Fibroblast of peridontal ligament (primary cell): ENCODE data around the gene ITK.
"Not testable (repeated sequence)": the region's sequence is repeated elsewhere in the genome, so short reads cannot be mapped to it uniquely, and the experiment has no call there.

Experiments
- DNase-seq: peaks from one replicate; pipeline ENCODE4 v3.0.0-alpha.2; 2010; ENCODE audit errors: extremely low read depth

ITK gene

DNA sequence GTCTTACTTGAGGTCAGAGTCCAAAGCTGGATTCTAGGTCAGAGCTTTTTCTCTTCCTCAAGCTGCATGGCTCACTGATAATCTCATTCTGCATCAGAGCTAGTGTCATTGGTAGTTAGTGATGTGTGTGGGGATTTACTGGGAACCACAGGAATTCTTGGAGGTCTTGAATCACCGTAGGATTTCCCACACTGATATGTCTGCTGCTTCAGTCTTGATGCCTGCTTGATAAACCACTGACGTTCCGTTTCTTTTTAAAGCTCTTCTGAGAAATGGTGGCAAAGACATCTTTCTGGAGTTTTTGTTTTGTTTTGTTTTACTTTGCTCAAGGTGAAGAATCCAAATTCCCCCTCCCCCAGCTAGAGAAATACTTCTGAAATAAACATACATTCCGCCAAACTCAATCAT lies 13.4 kb upstream of the ITK start:
- peak; percentile 61 for DNase-seq

DNA sequence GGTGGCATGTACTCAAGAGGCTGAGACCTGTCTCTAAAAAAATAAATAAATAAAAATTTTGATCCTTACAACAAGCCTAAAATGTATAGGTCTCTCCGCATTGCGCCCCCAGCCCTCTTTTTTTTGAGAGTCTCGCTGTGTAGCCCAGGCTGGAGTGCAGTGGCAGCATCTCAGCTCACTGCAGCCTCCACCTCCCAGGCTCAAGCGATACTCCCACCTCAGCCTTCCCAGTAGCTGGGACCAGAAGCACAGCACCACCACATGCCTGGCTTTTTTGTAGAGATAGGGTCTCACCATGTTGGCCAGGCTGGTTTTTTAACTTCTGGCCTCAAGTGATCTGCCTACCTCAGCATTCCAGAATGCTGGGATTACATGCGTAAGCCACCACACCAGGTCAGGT lies 12.4 kb upstream of the ITK start:
- no peak for DNase-seq

DNA sequence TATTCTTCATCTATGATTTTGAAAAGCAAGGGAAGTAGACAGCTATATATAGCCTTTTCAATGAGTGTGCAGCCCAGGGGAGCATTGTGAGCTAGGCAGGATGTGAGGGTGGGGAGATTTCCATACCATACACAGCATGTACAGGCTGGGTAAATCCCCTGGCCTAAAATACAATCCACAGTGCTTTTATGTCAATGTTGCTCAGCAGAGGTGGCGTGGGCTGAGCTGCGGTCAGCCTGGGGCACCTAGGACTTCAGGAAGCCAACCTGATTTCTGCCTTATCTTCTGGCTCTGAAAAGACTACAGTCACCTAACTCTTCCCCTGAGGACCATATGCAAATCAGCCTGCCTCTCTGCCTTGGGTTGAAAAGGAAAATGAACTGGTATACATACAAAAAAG lies 8.2 kb upstream of the ITK start:
- DNase-seq: no peak

DNA sequence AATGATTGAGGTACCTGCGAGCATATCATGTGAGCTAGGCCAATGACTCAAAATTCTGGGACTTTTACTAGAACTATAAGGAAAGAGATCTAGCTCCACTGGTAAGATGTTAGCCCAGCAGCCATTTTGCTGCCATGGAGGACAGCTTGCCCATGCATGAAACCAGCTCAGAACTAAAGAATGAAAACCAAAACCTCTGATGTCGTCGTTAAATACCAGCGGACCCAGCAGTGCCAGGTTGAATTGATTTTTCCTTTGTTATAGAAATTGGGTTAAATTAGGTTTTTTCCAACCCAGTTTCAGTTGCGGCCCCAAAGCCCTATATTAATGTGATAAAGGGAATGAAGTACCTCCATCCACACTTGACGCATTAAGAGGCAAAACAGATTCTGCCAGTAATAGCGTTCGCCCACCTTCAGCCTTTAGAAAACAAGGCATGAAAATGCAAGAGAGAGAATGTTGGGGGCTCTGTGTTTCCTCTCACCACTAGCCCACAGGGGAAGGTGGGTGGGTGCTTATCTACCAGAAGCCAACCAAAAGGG lies 5.5 kb upstream of the ITK start:
- no peak for DNase-seq

DNA sequence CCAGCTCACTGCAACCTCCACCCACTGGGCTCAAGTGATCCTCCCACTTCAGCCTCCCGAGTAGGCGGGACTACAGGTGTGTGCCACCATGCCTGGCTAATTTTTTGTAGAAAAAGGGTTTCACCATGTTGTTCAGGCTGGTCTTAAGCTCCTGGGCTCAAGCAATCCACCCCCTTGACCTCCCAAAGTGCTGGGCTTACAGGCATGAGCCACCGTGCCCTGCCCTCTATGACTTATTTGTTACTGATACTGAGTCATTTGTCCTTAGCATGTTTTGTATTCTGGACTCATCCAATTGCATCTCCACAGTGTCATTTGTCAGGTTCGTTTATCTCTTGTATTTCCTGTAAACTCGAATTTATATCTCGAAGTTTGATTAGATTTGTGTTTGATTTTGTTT lies 2.7 kb upstream of the ITK start:
- DNase-seq: no peak

DNA sequence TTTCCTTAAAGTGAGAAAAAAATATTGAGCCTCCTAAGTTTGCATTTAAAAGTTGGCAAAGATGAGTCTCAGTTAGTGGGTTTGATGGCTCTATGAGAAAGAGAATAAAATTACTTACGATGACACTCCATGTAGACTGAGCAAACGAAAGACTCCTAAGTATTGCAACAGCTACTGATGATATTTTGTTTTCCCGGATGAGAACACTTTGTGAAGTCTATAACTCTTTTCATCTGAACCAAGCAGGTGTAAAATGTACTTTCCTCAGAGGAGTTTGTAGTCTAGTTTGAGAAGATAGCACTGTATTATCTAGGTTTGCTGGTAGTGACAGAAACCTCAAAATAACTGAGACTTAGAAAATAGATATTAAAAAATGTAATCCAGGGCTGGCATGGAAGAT lies 1.7 kb upstream of the ITK start:
- DNase-seq: no peak

DNA sequence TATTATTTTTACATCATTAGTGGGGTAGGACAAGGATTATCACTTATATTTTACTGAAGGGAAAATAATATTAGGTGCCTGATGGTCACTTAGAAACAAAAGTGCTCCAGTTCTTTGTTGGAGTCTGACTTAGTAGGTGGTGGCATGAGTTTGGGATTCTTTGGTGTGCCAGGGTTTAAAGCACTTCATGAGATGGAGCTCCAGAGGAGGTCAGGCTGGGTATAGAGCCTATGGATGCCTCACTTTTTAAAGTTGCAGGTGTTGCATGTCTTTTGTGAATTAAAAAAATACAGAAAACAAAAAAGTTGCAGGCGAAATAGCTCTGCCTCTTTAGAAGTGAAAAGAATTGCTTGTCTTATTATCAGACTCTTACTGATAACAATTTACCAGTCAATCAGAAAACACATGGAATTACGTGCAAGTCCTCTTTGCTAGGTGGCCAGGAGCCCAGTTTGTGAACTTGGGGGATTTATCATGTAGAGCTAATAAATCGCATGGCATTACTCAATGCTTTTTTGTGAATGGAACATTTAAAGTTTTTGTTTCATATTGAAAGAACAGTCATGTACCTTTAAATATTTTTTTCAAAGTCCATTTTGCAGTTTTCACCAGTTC lies 1.6 kb downstream of the ITK start:
- no peak for DNase-seq

DNA sequence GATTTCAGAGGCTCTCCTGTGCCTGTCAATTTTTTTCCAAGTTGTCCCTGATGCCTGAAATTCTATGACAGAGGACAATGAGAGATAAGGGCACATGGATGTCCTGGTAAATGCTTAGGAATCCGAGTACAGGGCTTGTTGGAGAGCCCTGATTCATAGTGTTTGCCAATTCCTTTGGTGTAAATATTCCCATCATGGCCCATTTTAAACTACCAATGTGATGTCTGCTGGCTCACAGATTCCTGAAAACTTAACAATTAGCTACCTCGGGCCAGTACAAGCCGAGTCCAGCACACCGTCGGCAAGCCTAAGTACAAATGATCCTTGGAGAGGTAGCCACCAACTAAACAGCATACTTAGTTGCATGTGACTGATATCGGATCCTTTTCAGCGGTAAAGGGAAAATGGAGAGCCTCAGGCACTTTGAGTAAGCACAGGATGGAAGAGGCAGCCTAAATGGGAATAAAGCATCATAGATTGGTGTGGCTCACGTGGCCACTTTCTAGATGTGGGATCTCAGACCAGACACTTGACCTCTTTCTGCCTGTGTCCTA lies 3.6 kb downstream of the ITK start:
- DNase-seq: no peak

DNA sequence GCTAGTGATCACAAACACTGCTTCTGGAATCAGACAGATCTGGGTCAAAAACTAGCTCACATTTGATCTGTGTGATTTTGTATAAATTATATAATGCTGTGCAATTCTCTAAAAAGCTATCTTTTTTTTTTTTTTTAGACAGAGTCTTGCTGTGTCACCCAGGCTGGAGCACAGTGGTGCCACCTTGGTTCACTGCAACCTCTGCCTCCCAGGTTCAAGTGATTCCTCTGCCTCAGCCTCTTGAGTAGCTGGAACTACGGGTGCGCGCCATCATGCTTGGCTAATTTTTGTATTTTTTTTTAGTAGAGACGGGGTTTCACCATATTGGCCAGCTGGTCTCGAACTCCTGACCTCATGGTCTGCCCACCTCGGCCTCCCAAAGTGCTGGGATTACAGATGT lies 4.5 kb downstream of the ITK start:
- not testable (repeated sequence) for DNase-seq

DNA sequence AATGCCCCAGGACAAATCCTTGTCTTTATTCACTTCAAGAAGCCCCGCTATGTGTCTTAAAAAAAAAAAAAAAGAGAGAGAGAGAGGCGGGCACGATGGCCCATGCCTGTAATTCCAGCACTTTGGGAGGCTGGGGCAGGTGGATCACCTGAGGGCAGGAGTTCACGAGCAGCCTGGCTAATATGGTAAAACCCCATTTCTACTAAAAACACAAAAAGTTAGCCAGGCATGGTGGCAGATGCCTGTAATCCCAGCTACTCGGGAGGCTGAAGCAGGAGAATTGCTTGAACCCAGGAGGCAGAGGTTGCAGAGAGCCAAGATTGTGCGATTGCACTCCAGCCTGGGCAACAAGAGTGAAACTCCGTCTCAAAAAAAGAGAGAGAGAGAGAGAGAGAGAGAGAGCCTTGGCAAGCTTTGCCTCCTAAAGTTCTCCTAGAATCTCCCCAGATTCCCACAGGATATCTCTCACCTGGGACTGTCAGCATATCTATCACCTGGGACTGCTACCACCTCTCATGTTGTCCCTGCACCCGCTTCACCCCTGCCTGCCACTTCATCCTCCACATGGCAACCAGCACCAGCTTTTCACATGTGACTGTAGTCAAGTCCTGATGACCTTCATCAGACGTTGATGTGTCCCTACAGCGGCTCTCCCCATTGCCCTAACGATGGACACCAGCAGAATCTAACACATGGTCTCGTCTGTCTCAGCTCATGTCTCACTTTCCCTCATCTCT lies 5.8 kb downstream of the ITK start:
- no peak for DNase-seq

DNA sequence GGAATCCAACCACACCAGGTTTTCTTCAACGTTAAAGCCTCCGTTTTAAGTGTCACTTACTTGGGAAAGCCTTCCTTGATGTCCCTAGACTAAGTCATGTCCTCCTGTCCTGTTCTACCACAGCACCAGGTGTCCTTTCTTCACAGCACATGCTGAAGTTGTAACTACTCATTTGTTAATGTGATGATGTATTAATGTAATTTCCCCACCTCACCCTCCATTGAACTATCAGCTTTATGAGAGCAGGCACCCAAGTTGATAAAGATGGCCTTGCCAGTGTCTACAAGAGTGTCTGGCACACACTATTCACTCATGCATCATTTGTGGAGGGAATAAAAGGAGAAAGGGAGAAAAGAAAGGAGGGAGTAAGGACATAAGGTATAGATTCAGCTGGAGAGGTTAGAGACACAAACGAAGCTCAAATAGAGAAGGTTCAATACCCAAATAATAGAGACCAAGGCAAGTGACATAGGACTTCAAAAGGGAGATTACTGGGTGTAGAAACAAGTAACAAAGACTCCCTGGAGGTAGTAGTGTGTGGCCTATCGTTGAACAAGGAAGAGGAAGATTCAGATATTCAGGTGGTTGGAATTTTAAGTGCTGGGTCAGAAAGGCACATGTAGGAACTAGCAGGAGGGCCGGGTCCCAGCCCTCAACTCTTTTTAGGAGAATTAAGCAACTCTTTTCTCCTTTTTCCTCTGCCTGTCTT lies 6.6 kb downstream of the ITK start:
- no peak for DNase-seq

DNA sequence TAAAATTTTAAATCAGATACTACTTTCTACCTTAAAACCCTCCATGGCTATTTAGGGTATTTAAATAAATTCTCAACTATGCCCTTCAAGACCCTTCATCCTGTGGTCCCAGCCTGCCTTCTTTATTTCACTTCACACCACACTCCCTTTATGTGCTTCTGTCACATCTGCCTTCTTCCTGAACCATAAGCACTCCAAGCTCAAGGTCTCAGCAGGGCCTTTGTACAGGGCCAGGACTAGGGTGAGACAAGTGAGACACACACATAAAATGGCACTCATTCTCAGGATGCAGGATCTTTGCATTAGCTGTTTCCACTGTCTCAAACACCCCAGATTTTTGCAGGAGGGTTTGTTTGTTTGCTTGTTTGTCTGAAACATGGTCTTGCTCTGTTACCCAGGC lies 7.6 kb downstream of the ITK start:
- DNase-seq: no peak

DNA sequence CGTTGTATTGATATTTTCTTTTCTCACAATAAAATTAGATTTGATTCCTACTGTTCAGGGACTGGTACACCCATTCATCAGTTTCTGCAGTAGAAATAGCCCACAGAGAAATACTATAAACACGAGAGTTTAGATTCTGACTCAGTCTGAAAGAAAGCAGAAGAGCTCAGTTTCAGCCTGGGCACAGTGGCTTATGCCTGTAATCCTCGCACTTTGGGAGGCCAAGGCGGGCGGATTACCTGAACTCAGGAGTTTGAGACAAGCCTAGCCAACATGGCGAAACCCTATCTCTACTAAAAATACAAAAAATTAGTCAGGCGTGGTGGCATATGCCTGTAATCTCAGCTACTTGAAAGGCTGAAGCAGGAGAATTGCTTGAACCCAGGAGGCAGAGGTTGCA lies 8.6 kb downstream of the ITK start:
- no peak for DNase-seq

DNA sequence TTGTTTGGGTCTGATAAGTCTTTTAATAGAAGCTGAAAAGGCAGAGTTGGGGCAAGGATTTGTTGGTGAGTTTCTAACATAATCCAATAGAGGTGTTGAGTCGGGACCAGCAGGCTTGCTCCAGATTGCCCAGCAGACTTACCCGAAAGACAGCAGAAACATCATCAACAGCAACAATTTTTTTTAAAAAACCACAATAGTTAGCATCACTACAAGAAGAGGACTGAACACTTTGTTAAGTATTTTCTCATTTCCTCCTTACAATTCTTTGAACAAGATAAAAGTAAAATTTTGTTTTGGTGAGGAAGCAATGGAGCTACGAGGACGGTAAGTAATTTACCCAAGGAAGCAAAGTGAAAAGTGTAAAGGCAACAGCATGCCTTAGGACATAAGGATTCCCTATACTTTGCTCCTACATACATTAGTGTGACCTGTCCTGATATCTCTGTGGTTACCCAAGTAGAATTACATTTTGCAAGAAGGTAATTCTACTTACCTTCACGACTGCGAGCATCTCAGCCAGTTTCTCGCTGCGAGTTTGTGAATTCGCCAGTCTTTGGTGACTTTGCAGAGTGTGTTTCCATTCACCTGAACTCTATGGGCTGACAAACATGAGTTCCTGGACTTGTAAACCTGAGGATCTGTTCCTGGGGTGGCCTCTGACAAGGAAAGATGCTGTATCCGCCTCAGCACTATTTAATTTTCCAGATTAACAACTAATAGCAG lies 13.2 kb downstream of the ITK start:
- no peak for DNase-seq

DNA sequence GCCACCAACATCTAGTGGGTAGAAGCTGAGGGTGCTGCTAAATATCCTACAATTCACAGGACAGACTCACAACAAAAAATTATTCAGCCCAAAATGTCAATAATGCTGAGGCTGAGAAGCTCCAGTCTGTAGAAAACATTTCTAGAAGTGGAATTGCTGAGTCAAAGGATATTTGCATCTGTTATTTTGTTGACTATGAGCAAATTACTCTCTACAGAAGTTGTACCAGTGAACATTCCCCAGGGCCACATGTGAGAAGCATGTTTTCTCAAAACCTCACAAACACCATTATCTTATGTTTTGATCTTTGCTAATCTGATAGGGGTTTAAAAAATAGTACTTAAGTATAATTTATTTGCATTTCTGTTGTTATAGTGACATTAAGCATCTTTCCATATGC lies 15.4 kb downstream of the ITK start:
- no peak for DNase-seq

DNA sequence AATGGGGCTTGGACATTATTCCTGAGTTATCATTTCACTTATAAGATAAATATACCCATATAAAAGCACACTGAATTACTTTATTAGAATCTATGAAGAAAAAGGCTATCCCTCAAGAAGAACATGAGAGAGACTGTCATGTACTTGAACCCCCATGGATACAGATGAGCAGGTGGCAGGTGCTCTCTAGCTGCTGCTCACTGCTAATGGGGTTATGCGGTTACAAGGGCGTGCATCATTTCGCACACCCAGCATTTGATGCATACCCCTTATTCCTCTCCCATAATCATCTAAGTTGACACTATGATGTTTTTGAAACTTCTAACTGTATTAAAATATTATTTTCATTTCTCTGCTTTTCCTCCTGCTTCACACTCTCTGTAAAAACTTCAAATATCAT lies 16.4 kb downstream of the ITK start:
- DNase-seq: no peak

DNA sequence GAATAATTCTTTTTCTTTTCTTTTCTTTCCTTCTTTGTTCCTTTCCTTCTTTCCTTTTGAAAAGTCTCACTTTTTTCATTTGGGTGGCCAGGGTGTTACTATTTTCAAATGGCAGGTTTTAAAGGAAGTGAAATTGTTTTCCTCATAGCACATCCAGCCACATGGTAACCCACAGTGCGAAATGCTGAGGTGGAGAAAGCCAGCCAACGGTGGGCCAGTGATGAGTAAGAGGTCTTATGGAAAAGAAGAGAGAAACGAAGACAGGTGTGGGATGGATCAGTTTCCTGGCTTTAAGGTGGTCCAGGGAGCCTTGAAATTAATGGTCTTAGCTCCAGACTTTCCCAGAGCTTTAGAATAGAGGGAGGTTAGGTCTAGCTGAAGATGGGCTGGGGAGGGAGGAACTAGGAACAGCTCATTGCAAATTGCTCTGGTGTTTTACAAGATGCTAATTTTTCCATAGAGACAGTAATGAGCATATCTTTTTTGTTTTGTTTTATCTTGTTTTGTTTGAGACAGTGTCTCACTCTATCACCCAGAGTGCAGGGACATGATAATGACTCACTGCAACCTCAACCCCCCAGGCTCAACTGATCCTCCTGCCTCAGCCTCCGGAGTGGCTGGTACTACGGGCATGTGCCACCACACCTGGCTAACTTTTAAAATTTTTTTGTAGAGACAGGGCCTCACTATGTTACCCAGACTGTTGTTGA lies 17.8 kb downstream of the ITK start:
- no peak for DNase-seq

DNA sequence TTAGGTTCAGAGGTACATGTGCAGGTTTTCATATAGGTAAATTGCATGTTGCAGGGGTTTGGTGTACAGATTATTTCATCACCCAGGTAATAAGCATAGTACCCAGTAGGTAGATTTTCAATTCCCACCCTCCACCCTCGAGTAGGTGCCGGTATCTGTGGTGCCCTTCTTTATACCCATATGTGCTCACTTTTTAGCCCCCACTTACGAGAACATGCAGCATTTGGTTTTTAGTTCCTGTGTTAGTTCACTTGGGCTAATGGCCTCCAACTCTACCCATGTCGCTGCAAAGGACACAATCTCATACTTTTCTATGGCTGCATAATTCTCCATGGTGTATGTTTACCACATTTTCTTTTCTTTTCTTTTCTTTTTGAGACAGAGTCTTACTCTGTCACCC lies 21.2 kb downstream of the ITK start:
- no peak for DNase-seq

DNA sequence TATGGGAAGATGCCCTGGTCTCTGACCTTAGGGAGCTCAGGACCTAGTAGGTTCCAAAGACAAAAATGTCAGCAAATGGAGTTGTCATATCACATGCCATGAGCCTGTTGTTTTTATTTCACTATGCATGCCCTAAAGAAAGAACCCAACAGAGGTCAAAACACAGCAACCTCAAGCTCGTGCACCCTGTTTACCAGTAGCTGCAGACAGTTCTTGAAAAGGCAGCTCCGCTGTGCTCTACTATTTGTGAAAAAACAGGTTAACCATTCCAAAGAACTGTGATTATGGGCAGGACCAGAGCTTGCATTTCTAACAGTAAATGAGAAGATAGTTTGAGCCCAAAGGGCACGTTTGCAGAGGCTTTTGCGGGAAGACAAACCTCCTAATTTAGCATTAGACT lies 22.8 kb downstream of the ITK start:
- no peak for DNase-seq

DNA sequence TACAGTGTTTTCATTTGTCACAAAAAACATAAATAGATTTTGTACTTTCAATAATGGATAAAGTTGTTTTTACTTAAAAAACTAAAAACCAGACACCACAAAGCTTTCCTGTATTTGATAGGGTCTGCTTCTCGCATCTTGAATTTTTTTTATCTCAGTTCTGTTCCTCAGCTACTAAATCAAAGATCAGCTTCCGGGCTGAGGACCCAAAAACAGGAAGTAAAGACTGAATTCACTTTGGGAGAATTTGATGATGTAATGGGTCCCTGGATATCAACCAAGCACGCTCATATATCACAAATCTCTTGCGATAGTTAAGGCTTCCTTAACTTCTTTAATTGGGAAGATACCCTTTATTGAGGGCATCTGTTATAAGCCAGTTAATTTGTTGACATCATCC lies 24.1 kb downstream of the ITK start:
- DNase-seq: no peak

DNA sequence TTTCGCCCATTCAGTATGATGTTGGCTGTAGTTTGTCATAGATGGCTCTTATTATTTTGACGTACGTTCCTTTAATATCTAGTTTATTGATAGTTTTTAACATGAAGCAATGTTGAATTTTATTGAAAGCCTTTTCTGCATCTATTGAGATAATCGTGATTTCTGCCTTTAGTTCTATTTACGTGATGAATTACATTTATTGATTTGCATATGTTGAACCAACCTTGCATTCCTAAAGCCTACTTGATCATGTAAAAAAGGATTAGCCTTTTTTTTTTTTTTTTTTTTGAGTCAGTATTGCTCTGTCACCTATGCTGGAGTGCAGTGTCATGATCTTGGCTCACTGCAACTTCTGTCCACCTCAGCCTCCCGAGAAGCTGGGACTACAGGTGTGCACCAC lies 25.1 kb downstream of the ITK start:
- no peak for DNase-seq
